Measurements from ENCODE around the gene SSX2IP. TPM values are rescaled to one million over a fixed set of nuclear protein-coding genes. Genes with fewer than 3 reads are reported as not detected.
A peak's percentile ranks its signal among the peaks of the same experiment; 100 is the strongest.
"Not testable (repeated sequence)": the region's sequence is repeated elsewhere in the genome, so short reads cannot be mapped to it uniquely, and the experiment has no call there.

Gene SSX2IP
- total RNA-seq, 6 experiments from 2014 or later = 78.3 to 128 (median 121) TPM

- Mint-ChIP-seq H3K27me3 (ENCODE audit: insufficient read depth) (no peaks in the 10 kb centered on the region), H3K4me3 (no peak overlapping the region), H3K36me3 (ENCODE audit: low read depth) (no peaks in the 10 kb centered on the region; the same call in 1 of the 2 replicates), H3K9me3 (no peaks in the 10 kb centered on the region), H3K4me1 (ENCODE audit: low read depth) (peaks cover 86% of the 10 kb centered on the region), H3K27ac (no peak overlapping the region)
- DNase-seq = no peak
- TF ChIP-seq CTCF (IDR thresholded peaks at IDR 0.05) = peak; percentile 66
Measured at GRCh38 chr1:84724128-84724860, 34.0 kb upstream of the SSX2IP start.

- H3K27me3 Mint-ChIP-seq (ENCODE audit: insufficient read depth) = no peaks in the 10 kb centered on the region; the same call in 1 of the 2 replicates
- DNase-seq = no peak
- H3K36me3 Mint-ChIP-seq (ENCODE audit: low read depth) = no peaks in the 10 kb centered on the region; the same call in 1 of the 2 replicates
- peak overlapping the region; percentile 16 for H3K27ac Mint-ChIP-seq
- no peaks in the 10 kb centered on the region for H3K9me3 Mint-ChIP-seq
- H3K4me3 Mint-ChIP-seq = no peak overlapping the region
- no peak for TF ChIP-seq CTCF (IDR thresholded peaks at IDR 0.05)
- peaks cover 86% of the 10 kb centered on the region for H3K4me1 Mint-ChIP-seq (ENCODE audit: low read depth)
Measured at GRCh38 chr1:84722794-84723193, 32.5 kb upstream of the SSX2IP start.

GRCh38 chr1:84721872-84722271 lies 31.6 kb upstream of the SSX2IP start:
- H3K36me3 Mint-ChIP-seq (ENCODE audit: low read depth); H3K9me3 Mint-ChIP-seq; DNase-seq; H3K4me3 Mint-ChIP-seq; H3K27me3 Mint-ChIP-seq (ENCODE audit: insufficient read depth): not testable (repeated sequence)
- Mint-ChIP-seq H3K4me1 (ENCODE audit: low read depth) (peaks cover 82% of the 10 kb centered on the region), H3K27ac (peak overlapping the region; percentile 87)

- peaks cover 77% of the 10 kb centered on the region for H3K4me1 Mint-ChIP-seq (ENCODE audit: low read depth)
Measured at GRCh38 chr1:84721152-84721551, 30.9 kb upstream of the SSX2IP start.

GRCh38 chr1:84720221-84720780 lies 30.0 kb upstream of the SSX2IP start:
- peak overlapping the region; percentile 87 for H3K27ac Mint-ChIP-seq
- H3K27me3 Mint-ChIP-seq (ENCODE audit: insufficient read depth) = no peaks in the 10 kb centered on the region; the same call in 1 of the 2 replicates
- H3K36me3 Mint-ChIP-seq (ENCODE audit: low read depth) = peaks cover 4% of the 10 kb centered on the region; the same call in 1 of the 2 replicates
- peak overlapping the region; percentile 75 for H3K4me3 Mint-ChIP-seq
- TF ChIP-seq CTCF (IDR thresholded peaks at IDR 0.05) = no peak
- no peak for DNase-seq
- H3K9me3 Mint-ChIP-seq = no peaks in the 10 kb centered on the region
- H3K4me1 Mint-ChIP-seq (ENCODE audit: low read depth) = peaks cover 80% of the 10 kb centered on the region

More at GRCh38 chr1:84721152-84721551, 30.9 kb upstream of the SSX2IP start:
- H3K27me3 Mint-ChIP-seq (ENCODE audit: insufficient read depth) = no peaks in the 10 kb centered on the region; the same call in 1 of the 2 replicates
- no peak for TF ChIP-seq CTCF (IDR thresholded peaks at IDR 0.05)
- no peaks in the 10 kb centered on the region for H3K9me3 Mint-ChIP-seq
- H3K36me3 Mint-ChIP-seq (ENCODE audit: low read depth) = peaks cover 4% of the 10 kb centered on the region; the same call in 1 of the 2 replicates
- H3K27ac Mint-ChIP-seq = peak overlapping the region; percentile 87
- DNase-seq = peak; percentile 83
- peak overlapping the region; percentile 38 for H3K4me3 Mint-ChIP-seq
